HuH-7 (cell line): ENCODE data around the gene ZBTB7B.
A peak's percentile ranks its signal among the peaks of the same experiment; 100 is the strongest.

ENCODE experiments used
- DNase-seq: peaks from one replicate; pipeline ENCODE4 v3.0.0; 2011; ENCODE audit warnings: low spot score

ZBTB7B gene

GRCh38 chr1:155003766-155004351, 1.3 kb downstream of the ZBTB7B start:
- peak; percentile 79 for DNase-seq

DNA sequence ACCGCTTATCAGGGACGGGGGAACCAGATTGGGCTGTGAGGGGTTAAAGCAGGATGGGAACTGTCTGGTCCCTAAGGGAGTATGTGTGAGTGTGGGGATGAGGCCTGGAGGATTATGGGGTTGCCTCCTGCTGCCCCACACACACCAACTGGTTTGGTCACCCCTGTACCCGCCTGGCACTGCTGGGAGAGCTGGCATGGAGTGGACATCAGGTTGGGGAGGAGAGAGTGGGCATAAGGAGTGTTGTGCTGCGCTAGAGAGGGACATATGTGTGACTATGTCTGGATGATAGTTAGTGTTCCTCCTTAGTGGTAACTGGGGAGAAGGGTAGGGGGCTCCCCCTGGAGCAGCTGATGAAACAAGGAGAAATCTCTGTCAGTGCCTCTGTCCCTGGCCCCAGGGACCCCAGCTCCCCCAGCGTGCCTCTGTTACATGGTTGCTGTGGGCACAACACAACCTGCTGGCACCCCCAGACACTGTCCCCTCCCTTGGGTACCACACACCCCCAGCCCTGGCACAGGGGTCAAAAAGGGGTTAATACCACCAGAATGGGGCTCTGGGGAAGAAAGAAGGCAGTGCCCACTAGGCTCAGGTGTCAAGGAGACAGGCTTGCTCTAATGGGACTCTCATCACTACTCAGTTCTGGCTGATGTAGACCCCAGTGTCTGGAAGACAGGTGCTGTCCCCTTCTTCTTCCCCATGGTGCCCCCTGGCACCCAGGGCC, 1.9 kb downstream of the ZBTB7B start:
- no peak for DNase-seq

GRCh38 chr1:155005076-155006011, 2.7 kb downstream of the ZBTB7B start:
- no peak for DNase-seq

- DNase-seq = peak; percentile 55
Measured at GRCh38 chr1:155006601-155007101, 4.0 kb downstream of the ZBTB7B start.

- DNase-seq = no peak
Measured at GRCh38 chr1:155007251-155007828, 4.7 kb downstream of the ZBTB7B start.

DNA sequence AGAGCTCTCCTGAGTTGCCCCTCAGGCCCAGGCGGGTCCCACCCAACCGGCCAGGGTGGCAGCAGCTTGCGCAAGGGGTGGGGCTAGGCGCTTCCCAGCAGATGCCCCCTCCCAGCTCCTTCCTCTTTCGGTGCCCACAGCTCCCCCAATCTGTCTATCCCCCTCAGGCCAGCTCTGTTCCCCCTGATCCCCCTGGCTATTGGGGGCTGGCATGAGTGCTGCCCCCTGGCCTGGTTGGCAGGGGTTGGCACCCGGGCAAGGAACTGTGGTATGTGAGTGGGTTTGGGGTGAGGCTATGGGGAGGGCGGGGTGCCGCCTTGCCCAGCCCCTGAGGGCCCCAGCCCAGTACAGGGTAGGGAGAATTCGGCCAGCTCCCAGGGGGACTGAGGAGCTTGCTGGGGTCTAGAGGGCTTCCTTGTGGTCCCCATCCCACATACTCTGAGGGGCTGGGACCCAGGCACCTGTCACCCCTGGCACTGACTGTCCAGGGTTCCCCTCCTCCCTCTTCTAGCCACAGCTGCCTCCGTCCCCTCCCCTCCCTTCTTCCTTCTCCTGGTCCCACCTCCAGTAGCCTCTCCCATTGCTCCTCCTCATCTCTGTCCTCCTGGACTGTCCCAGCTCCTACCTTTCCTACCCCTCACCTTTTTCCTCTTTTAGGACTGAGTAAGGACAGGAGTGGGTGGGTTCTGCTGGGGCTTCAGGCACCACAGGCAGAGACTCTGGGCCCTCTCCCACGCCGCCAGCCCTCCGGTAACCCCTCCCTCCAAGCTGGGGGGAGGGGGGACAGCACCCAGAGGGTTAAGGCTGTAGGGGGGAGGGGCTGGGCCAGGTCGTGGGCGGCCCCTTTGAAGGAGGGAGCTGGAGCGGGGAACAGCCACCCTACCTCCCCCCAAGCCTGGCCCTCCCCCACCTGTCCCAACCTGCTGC, 5.7 kb downstream of the ZBTB7B start:
- DNase-seq = no peak

DNA sequence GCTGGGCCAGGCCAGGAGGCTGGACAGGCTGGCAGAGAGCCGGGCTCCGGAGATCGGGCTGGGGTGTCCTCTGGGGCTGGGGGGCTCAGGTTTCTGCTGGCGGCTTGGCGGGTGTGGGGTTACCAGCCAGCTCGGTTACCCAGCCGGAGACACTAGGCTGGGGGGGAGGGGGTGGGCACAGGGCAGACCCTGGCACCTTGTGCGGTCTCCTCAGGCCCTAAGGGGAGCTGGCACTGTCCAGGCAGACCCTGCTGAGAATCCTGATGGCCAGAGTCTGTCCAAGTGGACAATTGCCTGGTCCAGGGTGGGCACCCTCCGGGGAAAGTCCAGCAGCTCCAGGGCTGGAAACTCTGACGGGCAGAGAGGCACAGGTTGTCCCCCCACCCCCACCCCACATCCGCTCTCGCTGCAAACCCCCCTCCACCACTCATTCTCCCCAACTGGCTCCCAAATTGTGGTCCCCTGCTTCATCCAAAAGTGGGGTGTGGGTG, 6.7 kb downstream of the ZBTB7B start:
- DNase-seq = no peak

DNA sequence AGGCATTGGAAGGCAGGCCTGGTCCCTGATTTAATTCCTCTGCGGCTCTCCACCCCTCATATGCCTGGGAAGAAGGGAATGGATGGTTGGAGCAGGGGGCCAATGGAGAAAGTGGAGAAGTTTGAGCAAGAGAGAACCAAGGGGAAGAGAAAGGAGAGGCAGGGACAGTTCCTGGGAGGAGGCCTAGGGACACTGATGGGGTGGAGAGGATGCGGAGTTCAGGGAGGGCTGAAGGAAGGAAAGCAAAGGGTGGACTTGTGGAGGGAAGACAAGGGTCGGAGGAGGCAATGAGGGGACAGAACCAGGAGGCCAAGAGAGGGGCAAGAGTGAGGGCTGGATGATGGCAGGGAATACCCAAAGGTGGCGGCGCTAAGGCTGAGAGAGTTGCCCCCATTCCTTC, 7.1 kb downstream of the ZBTB7B start:
- DNase-seq = no peak

GRCh38 chr1:155010211-155010918, 7.8 kb downstream of the ZBTB7B start:
- DNase-seq = no peak

- no peak for DNase-seq
Measured at GRCh38 chr1:155011004-155011416, 8.4 kb downstream of the ZBTB7B start.

- no peak for DNase-seq
Measured at GRCh38 chr1:155011437-155012025, 8.9 kb downstream of the ZBTB7B start.

- no peak for DNase-seq
Measured at GRCh38 chr1:155012026-155012546, 9.5 kb downstream of the ZBTB7B start.

- no peak for DNase-seq
Measured at GRCh38 chr1:155012776-155013602, 10.4 kb downstream of the ZBTB7B start.

GRCh38 chr1:155013632-155014031, 11.0 kb downstream of the ZBTB7B start:
- no peak for DNase-seq

- DNase-seq = no peak
Measured at GRCh38 chr1:155014709-155015508, 12.3 kb downstream of the ZBTB7B start.

DNA sequence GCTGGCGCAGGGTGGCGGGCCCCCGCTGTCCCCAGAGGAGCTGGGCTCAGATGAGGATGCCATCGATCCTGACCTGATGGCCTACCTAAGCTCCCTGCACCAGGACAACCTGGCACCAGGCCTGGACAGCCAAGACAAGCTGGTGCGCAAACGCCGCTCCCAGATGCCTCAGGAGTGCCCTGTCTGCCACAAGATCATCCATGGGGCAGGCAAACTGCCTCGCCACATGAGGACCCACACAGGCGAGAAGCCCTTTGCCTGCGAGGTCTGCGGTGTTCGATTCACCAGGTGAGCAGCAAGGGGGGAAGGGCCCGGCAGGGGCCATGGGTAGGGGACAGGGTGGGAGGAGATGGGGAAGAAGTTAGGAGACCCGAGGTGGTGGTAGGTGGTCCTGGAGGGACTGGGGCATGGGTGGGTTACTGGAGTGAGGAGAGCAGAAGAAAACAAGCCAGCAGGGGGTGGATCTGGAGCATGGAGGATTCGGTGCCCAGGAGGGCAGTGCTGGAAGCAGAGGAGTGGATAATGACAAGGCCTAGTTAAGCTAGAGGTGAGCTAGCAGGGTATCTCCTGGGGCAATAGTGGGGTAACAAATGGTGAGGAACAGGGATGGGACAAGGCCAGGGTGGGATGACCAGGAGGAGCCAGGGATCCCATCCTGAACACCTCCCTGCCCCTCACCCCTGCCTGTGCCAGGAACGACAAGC, 13.1 kb downstream of the ZBTB7B start:
- DNase-seq = no peak

- no peak for DNase-seq
Measured at GRCh38 chr1:155016231-155016831, 13.7 kb downstream of the ZBTB7B start.
